Astrocyte of the spinal cord (primary cell): ENCODE data around the gene MALT1.
A peak's percentile ranks its signal among the peaks of the same experiment; 100 is the strongest.

ENCODE experiments used
- DNase-seq: peaks from one replicate; pipeline ENCODE4 v3.0.0; 2011; ENCODE audit warnings: low read depth, low spot score
- H3K4me3 ChIP-seq: 2 replicates; pipeline ENCODE4 v1.5.1; 2011; ENCODE audit warnings: low read depth, mild to moderate bottlenecking, low read length, moderate library complexity
- CTCF ChIP-seq: IDR thresholded peaks from 2 replicates; pipeline ENCODE4 v1.5.1; 2012; ENCODE audit warnings: low read depth, mild to moderate bottlenecking, low read length, inconsistent platforms
- in situ Hi-C: cut with HindIII; loops from 2 replicates; pipeline ENCODE4 v1.10.0; 2017; ENCODE audit warnings: low sequenced_read_pairs

The MALT1 gene

GRCh38 chr18:58670404-58671110, 708 bp upstream of the MALT1 start:
- in situ Hi-C loops = no loop called here
- no peak for TF ChIP-seq CTCF
- no peak for DNase-seq

DNA sequence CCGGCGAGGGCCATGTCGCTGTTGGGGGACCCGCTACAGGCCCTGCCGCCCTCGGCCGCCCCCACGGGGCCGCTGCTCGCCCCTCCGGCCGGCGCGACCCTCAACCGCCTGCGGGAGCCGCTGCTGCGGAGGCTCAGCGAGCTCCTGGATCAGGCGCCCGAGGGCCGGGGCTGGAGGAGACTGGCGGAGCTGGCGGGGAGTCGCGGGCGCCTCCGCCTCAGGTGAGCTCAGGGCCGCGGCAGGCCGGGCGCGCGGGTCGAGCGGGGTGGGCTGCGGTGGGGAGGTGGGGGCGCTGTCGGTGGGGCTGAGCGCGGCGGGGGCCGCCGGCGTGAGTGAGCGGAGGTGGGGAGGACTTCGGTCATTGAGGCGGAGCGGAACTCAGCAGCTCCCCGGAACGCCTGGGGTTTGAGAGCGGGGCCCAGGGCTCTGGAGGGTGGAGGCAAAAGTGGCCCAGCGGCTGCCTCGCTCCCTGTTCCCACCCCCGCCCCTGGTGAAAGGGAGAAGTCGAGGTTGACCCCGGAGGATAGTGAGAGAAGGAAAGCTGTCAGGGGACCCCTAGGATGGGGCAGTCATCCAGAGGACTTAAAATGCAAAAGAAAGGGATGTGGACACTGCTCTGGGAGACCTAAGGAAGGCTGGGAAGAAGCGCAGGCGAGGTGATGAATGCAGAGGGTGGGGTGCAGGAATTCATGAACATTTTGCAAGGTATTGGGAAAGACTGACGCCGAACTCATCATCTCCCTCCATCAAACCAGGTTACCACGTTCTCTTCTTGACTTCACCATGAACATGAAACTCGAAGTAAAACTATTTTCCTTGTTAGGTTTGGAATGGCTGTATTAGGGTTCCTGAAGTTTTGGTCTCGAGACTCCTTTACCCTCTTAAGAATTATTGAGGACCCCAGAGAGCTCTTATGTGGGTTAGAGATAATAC, 633 bp downstream of the MALT1 start:
- DNase-seq = peak; percentile 33
- in situ Hi-C loops = no loop called here
- H3K4me3 ChIP-seq = peak overlapping the region; percentile 78
- peak; percentile 1 for TF ChIP-seq CTCF

More at GRCh38 chr18:58670404-58671110, 708 bp upstream of the MALT1 start:
- H3K4me3 ChIP-seq = peak overlapping the region; percentile 78

DNA sequence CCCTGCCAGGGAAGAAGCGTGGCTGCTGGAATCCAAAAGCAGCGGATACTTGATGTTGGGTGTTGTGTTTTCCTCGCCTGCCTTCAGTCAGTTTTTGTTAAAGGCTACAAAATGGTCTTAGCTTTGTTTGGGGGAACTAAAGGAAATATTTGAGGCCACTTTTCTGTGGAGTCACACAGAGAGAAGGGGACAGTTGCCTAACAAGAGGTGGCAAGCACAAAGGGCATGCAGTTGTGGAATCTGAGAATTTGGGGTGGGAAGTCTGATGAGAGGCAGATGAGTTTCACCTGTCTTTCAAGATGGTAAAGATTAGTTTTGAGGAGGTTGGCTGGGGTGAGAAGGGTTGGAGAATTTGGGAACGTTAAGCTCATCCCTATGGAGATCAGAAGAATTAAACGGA, 2.9 kb downstream of the MALT1 start:
- no peak for TF ChIP-seq CTCF
- H3K4me3 ChIP-seq = no peak overlapping the region

DNA sequence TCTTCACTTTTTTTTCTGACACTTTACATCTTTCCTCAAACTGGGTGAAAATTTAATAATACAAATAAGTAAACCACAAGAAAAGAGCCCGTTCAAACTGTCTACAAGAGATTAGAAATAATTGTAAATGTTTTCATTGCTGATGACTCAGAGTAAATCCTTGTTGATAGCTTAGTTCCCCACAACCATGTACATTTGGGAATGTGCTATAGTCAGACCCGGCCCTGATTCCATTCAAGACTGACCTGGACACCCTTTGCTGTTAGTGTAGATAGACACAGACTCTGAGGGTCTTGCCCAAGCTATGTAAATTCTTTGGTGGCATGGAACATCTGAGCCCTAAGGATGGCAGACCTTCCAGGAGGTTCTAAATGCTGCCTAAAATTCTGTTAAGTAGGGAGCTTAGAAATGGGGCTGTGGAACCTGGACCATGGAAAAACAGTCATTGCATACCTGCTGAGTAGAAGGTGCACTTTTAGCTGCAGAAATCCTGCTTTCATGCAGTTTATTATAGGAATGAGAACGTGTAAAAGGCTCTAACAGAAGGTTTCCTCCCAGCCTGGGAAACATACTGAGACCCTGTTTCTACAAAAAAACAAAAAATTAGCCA, 3.7 kb downstream of the MALT1 start:
- no peak for TF ChIP-seq CTCF
- H3K4me3 ChIP-seq = no peak overlapping the region
- peak; percentile 22 for DNase-seq
- in situ Hi-C loops = no loop called here

More for the DNA sequence above, 2.9 kb downstream of the MALT1 start:
- no peak for DNase-seq
- in situ Hi-C loops = no loop called here

DNA sequence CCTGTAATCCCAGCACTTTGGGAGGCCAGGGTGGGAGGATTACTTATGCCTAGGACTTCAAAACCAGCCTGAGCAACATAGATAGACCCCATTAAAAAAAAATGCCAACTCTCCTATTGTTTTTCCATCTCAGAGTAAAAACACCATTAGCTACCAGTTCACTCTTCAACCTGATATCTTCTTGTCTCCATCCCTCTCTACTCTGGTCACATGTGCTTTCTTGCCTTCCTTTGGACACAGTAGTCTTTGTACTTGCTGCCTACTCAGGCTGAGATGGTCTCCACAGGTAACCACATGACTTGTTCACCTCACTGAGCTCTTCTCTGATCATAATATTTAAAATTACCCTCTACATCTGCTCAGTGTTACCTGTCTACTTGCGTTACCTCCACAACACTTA, 5.0 kb downstream of the MALT1 start:
- in situ Hi-C loops = no loop called here
- no peak for TF ChIP-seq CTCF
- no peak overlapping the region for H3K4me3 ChIP-seq
- no peak for DNase-seq

- peak; percentile 90 for DNase-seq
- in situ Hi-C loops = no loop called here
- H3K4me3 ChIP-seq = no peak overlapping the region
- no peak for TF ChIP-seq CTCF
Observed at GRCh38 chr18:58682429-58683069, 11.3 kb downstream of the MALT1 start.
